K562 (cell line): ENCODE measurements around the gene ANK3. TPM values are rescaled to one million over a fixed set of nuclear protein-coding genes. Genes with fewer than 3 reads are reported as not detected.

Source experiments
- ATAC-seq: fragments of 200-7000 bp; cut with Tn5 transposase; 3 replicates; pipeline ENCODE4 v1.9.1; 2020; ENCODE audit warnings: moderate library complexity
- BruUV-seq: library from RNA; stranded (reverse); fragments of 400-500 nt; replicated peaks from 2 replicates; lab custom pipeline; 2021; lab: Mats Ljungman, UMichigan
- CTCF ChIA-PET: fragments of 300-600 bp; formaldehyde crosslinking; extraction: SDS; loops from one replicate; lab custom pipeline; 2021; ENCODE audit warnings: low intra/inter-chr PET ratio; lab: Yijun Ruan, JAX
- POLR2A ChIA-PET: fragments of 300-600, 350-650 bp; sonication (Branson Sonifier 250); formaldehyde crosslinking; extraction: SDS; loops from one replicate; lab custom pipeline; 2021; ENCODE audit warnings: antibody characterized with exemption, inconsistent platforms; lab: Yijun Ruan, JAX
- DNase-seq, 4 experiments: peaks; one replicate each; pipeline versions ENCODE4 v3.0.0 to v3.0.0-alpha.2; 2011 to 2018; ENCODE audit warnings: low spot score in 3 of 4, mixed read lengths in 3 of 4; ENCODE audit errors: extremely low read depth in 1 of 4
- FAIRE-seq: peaks from 2 replicates; lab custom pipeline; 2011; peaks lifted over from hg19 to GRCh38; lab: Jason Lieb, UNC
- H2AFZ ChIP-seq: 2 replicates; pipeline ENCODE4 v1.6.0; 2011; ENCODE audit warnings: low read depth, low read length, control low read depth, inconsistent platforms
- H3K27ac ChIP-seq: fragments of 200-600 bp; 3 replicates; pipeline ENCODE4 v1.8.0; 2011; ENCODE audit warnings: low read depth, mild to moderate bottlenecking, control low read depth, inconsistent platforms, low read length, moderate library complexity, mixed read lengths; ENCODE audit errors: extremely low read depth
- H3K27me3 ChIP-seq, 2 experiments: fragments of 300-600 bp in 1 of 2; 2 replicates in 1 of 2; 3 replicates in 1 of 2; pipeline versions ENCODE4 v1.6.0 to v1.8.0; 2011; ENCODE audit warnings: inconsistent platforms in 2 of 2, low read length in 2 of 2, mild to moderate bottlenecking in 1 of 2, mixed read lengths in 1 of 2, moderate library complexity in 1 of 2; ENCODE audit not compliant: control insufficient read depth in 2 of 2, insufficient read depth in 2 of 2
- H3K36me3 ChIP-seq: fragments of 300-600 bp; 3 replicates; pipeline ENCODE4 v1.8.0; 2011; ENCODE audit warnings: mild to moderate bottlenecking, low read length, inconsistent platforms; ENCODE audit not compliant: control insufficient read depth, insufficient read depth
- H3K4me1 ChIP-seq, 2 experiments: fragments of 200-600 bp in 1 of 2; replicated peaks in 1 of 2; 2 replicates in 1 of 2; 3 replicates in 1 of 2; pipeline versions ENCODE4 v1.5.1 to v1.8.0; 2011; ENCODE audit warnings: inconsistent platforms in 2 of 2, low read length in 2 of 2, mild to moderate bottlenecking in 1 of 2, mixed read lengths in 1 of 2, moderate library complexity in 1 of 2; ENCODE audit not compliant: control insufficient read depth in 2 of 2, insufficient read depth in 2 of 2
- H3K4me2 ChIP-seq: 2 replicates; pipeline ENCODE4 v1.6.1; 2011; ENCODE audit warnings: low read length, control low read depth, inconsistent platforms, mixed read lengths; ENCODE audit not compliant: insufficient read depth
- H3K4me3 ChIP-seq: fragments of 200-600 bp; sonication (generic), shearing (Covaris generic); 2 replicates; pipeline ENCODE4 v1.5.1; 2016; ENCODE audit warnings: control low read depth, inconsistent platforms
- H3K79me2 ChIP-seq: fragments of 200-600 bp; 3 replicates; pipeline ENCODE4 v1.8.0; 2011; ENCODE audit warnings: low read length, inconsistent platforms; ENCODE audit not compliant: control insufficient read depth, insufficient read depth
- H3K9ac ChIP-seq, 2 experiments: 2 replicates each; pipeline versions ENCODE4 v1.6.0 to v1.6.1; 2011; ENCODE audit warnings: low read depth in 2 of 2, low read length in 2 of 2, control low read depth in 1 of 2, inconsistent platforms in 1 of 2, mild to moderate bottlenecking in 1 of 2, mixed read lengths in 1 of 2; ENCODE audit not compliant: insufficient read depth in 1 of 2
- H3K9me1 ChIP-seq: one replicate; pipeline ENCODE4 v1.6.0; 2011; ENCODE audit warnings: inconsistent platforms, mild to moderate bottlenecking, low read length, moderate library complexity; ENCODE audit not compliant: control insufficient read depth, insufficient read depth
- H3K9me3 ChIP-seq: replicated peaks from 2 replicates; pipeline ENCODE4 v1.5.1; 2011; ENCODE audit warnings: low read depth, low read length, inconsistent platforms; ENCODE audit not compliant: control insufficient read depth, insufficient read depth
- H4K20me1 ChIP-seq: replicated peaks from 2 replicates; pipeline ENCODE4 v1.6.1; 2011; ENCODE audit warnings: low read length, inconsistent platforms, mixed read lengths; ENCODE audit not compliant: control insufficient read depth, insufficient read depth
- FOSL1 ChIP-seq: fragments of 200-800 bp; sonication (Bioruptor generic); conservative IDR thresholded peaks from 2 replicates; pipeline ENCODE4 v1.6.1; 2016; ENCODE audit warnings: missing genetic modification characterization, missing compliant biosample characterization
- HDAC3 ChIP-seq: fragments of 450-650 bp; IDR thresholded peaks from 2 replicates; pipeline ENCODE4 v1.6.1; 2018; ENCODE audit warnings: borderline replicate concordance, mild to moderate bottlenecking, moderate library complexity; ENCODE audit not compliant: partially characterized antibody
- IFI16 ChIP-seq: fragments of 250-450 bp; sonication (Bioruptor Pico); IDR thresholded peaks from 2 replicates; pipeline ENCODE4 v2.1.2; 2022; ENCODE audit warnings: mild to moderate bottlenecking, inconsistent platforms
- JUNB ChIP-seq: fragments of 450-650 bp; formaldehyde crosslinking; conservative IDR thresholded peaks from 2 replicates; pipeline ENCODE4 v1.4.0; 2020; ENCODE audit warnings: mild to moderate bottlenecking
- KAT2B ChIP-seq: IDR thresholded peaks from one replicate; pipeline ENCODE4 v1.6.1; 2012; ENCODE audit warnings: low read depth, mild to moderate bottlenecking, control low read depth, inconsistent platforms, low read length, moderate library complexity
- PTBP1 ChIP-seq: fragments of 200-400 bp; formaldehyde crosslinking; IDR thresholded peaks from 2 replicates; pipeline ENCODE4 v1.6.1; 2017; ENCODE audit warnings: low read depth, low read length
- SNIP1 ChIP-seq: fragments of 450-650 bp; IDR thresholded peaks from 2 replicates; pipeline ENCODE4 v1.7.1; 2017; ENCODE audit warnings: low read depth, mild to moderate bottlenecking
- WHSC1 ChIP-seq: IDR thresholded peaks from one replicate; pipeline ENCODE4 v1.6.1; 2012; ENCODE audit warnings: low read length, control low read depth, inconsistent platforms
- ZFP36 ChIP-seq: fragments of 150-350 bp; IDR thresholded peaks from 2 replicates; pipeline ENCODE4 v1.6.1; 2018; ENCODE audit warnings: low read length, low read depth; ENCODE audit not compliant: partially characterized antibody
- ZNF146 ChIP-seq: IDR thresholded peaks from one replicate; pipeline ENCODE4 v1.6.1; 2018; ENCODE audit warnings: missing compliant biosample characterization; ENCODE audit not compliant: unreplicated experiment
- WGBS: fragments of 100-300 bp; shearing (Covaris generic); methylation state at CpG from one replicate; pipeline ENCODE4 v1.1.6; 2016; ENCODE audit warnings: low coverage, mixed read lengths; ENCODE audit not compliant: insufficient coverage; ENCODE audit errors: missing lambda C conversion rate; 5-methylcytosine and 5-hydroxymethylcytosine counted together
- in situ Hi-C: fragments of 300-500 bp; cut with MboI; formaldehyde crosslinking; loops from 4 replicates; pipeline ENCODE4 v1.15.0; 2018; ENCODE audit warnings: inconsistent platforms, mixed read lengths
- intact Hi-C: fragments of 100-400 bp; cut with micrococcal nuclease; formaldehyde crosslinking; loops from 2 replicates; pipeline ENCODE4 v1.14.2; 2022
- polyA plus RNA-seq, 8 experiments: library from polyadenylated mRNA; depleted of rRNA in 4 of 8; stranded (reverse) in 5 of 8; unstranded in 3 of 8; fragments of >200 nt; fragmentation: Nextera tagmentation in 2 of 8; fragmentation: Illumina TruSeq in 1 of 8; extraction: Ambion mirVana in 2 of 8; extraction: Trizol in 1 of 8; gene quantifications; 2 replicates each; pipeline versions ENCODE4 v1.2.1 to v1.2.3, GENCODE V29; 2011 to 2014; ENCODE audit warnings: inconsistent platforms in 1 of 8, missing spikeins in 1 of 8
- total RNA-seq, 7 experiments: library from RNA; depleted of rRNA in 6 of 7; stranded (reverse); fragments of >200 nt in 6 of 7; fragmentation: Illumina TruSeq in 2 of 7; extraction: Trizol in 2 of 7; gene quantifications; 2 replicates each; pipeline versions ENCODE4 v1.2.1 to v1.2.3, GENCODE V29; 2011 to 2021; ENCODE audit warnings: low replicate concordance in 1 of 7
- TF ChIP-seq, protein P1 (sequence below): sonication (generic); formaldehyde crosslinking; IDR thresholded peaks from 2 replicates; pipeline ENCODE4 v1.5.0; 2020; ENCODE audit warnings: missing genetic modification reagents
- TF ChIP-seq, protein P2 (sequence below): fragments of 250-450 bp; sonication (Bioruptor Pico); IDR thresholded peaks from 2 replicates; pipeline ENCODE4 v1.8.0; 2022; ENCODE audit warnings: moderate library complexity, mild to moderate bottlenecking, inconsistent platforms
- TF ChIP-seq, protein P3 (sequence below), 2 experiments: IDR thresholded peaks; 2 replicates each; pipeline ENCODE4 v1.6.1; 2012; ENCODE audit warnings: improper control_type of control experiment in 2 of 2, low read depth in 2 of 2, low read length in 2 of 2, borderline replicate concordance in 1 of 2
- TF ChIP-seq, protein P4 (sequence below), 2 experiments: fragments of 250-450 bp in 1 of 2; fragments of 450-650 bp in 1 of 2; sonication (Bioruptor Pico) in 1 of 2; IDR thresholded peaks; 2 replicates each; pipeline versions ENCODE4 v1.6.1 to v1.8.0; 2016 to 2021; ENCODE audit warnings: mild to moderate bottlenecking in 2 of 2, moderate library complexity in 2 of 2, missing compliant biosample characterization in 1 of 2, missing genetic modification characterization in 1 of 2

ANK3 gene
- total and polyA plus RNA-seq, 9 of the 15 experiments (the other 6 are each of a cell fraction or from before 2014, with no cell fraction given) = 10.0 to 32.3 (median 17.9) TPM

DNA sequence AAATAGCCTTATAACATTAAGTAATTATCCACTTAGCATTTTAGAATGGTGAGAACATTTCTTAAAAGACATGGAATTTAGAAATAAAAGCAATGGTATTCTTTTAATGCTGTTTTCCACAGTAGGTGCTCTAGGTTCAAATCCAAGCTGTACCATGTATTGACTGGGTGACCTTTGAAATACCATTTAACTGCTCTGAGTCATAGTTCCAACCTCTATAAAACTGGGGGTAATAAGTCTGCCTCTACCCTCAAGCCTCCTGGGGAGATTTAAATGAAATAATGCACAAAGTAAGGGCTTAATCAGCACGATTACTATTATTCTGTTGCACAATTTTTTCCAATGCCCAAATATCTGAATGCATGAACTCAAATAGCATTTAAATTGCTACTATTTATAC lies 246.9 kb downstream of the ANK3 start:
- FAIRE-seq (no peak), DNase-seq (no peak), ATAC-seq (no peak)
- Histone ChIP-seq H3K79me2 (no peaks in the 10 kb centered on the region), H2AFZ (no peak overlapping the region), H3K36me3 (no peaks in the 10 kb centered on the region), H3K4me2 (no peak overlapping the region), H3K9me3 (no peaks in the 10 kb centered on the region), H4K20me1 (no peaks in the 10 kb centered on the region), H3K4me3 (no peak overlapping the region), H3K9ac (no peak overlapping the region), H3K9me1 (no peaks in the 10 kb centered on the region), H3K4me1 (peaks cover 2 to 24% of the 10 kb centered on the region in 2 experiments; a peak in 3 of 5 replicates), H3K27ac (no peak overlapping the region), H3K27me3 (no peaks in the 10 kb centered on the region)
- POLR2A ChIA-PET = interaction anchor here (0.5 to 1.2 kb wide), 2 partner anchors 11 to 302 kb away, joined by 3 read pairs; no protein-coding TSS in a partner anchor
- intact Hi-C loops = no loop called here
- WGBS = 37% methylated on average over 1 of the region's 1 CpG
- CTCF ChIA-PET = no interaction called here
- in situ Hi-C loops = no loop called here
- no TSS peak for BruUV-seq
- no peak for TF ChIP-seq PTBP1
- TF ChIP-seq HDAC3 = peak; percentile 1
- TF ChIP-seq JUNB = no peak
- TF ChIP-seq, protein P1, sequence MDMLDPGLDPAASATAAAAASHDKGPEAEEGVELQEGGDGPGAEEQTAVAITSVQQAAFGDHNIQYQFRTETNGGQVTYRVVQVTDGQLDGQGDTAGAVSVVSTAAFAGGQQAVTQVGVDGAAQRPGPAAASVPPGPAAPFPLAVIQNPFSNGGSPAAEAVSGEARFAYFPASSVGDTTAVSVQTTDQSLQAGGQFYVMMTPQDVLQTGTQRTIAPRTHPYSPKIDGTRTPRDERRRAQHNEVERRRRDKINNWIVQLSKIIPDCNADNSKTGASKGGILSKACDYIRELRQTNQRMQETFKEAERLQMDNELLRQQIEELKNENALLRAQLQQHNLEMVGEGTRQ (CRISPR knock-in tag) = no peak
- no peak for TF ChIP-seq IFI16
- 0 out of 2 replicates have a peak, but pooled peaks have one; percentile 29 for TF ChIP-seq FOSL1 (tag)
- TF ChIP-seq, protein P2, sequence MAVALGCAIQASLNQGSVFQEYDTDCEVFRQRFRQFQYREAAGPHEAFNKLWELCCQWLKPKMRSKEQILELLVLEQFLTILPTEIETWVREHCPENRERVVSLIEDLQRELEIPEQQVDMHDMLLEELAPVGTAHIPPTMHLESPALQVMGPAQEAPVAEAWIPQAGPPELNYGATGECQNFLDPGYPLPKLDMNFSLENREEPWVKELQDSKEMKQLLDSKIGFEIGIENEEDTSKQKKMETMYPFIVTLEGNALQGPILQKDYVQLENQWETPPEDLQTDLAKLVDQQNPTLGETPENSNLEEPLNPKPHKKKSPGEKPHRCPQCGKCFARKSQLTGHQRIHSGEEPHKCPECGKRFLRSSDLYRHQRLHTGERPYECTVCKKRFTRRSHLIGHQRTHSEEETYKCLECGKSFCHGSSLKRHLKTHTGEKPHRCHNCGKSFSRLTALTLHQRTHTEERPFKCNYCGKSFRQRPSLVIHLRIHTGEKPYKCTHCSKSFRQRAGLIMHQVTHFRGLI (CRISPR knock-in tag) = no peak
- TF ChIP-seq, protein P3, sequence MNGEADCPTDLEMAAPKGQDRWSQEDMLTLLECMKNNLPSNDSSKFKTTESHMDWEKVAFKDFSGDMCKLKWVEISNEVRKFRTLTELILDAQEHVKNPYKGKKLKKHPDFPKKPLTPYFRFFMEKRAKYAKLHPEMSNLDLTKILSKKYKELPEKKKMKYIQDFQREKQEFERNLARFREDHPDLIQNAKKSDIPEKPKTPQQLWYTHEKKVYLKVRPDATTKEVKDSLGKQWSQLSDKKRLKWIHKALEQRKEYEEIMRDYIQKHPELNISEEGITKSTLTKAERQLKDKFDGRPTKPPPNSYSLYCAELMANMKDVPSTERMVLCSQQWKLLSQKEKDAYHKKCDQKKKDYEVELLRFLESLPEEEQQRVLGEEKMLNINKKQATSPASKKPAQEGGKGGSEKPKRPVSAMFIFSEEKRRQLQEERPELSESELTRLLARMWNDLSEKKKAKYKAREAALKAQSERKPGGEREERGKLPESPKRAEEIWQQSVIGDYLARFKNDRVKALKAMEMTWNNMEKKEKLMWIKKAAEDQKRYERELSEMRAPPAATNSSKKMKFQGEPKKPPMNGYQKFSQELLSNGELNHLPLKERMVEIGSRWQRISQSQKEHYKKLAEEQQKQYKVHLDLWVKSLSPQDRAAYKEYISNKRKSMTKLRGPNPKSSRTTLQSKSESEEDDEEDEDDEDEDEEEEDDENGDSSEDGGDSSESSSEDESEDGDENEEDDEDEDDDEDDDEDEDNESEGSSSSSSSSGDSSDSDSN (IDR thresholded peaks at IDR 0.05; ENCODE audit: borderline replicate concordance in 1 of 2, low read depth in 2 of 2, low read length in 2 of 2) = no peak
- TF ChIP-seq SNIP1 = no peak
- TF ChIP-seq WHSC1 = no peak
- TF ChIP-seq ZFP36 = no peak
- no peak for TF ChIP-seq KAT2B
- TF ChIP-seq, protein P4, sequence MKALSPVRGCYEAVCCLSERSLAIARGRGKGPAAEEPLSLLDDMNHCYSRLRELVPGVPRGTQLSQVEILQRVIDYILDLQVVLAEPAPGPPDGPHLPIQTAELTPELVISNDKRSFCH (CRISPR knock-in tag; IDR thresholded peaks at IDR 0.05) = no peak
- TF ChIP-seq, protein P4 (tag; IDR thresholded peaks at IDR 0.05) = no peak
- no peak for TF ChIP-seq ZNF146
